GM18951 (cell line): ENCODE data around the gene MED27.

Experiments used
- POLR2A ChIP-seq: IDR thresholded peaks from 4 replicates; pipeline ENCODE4 v1.6.1; 2011; ENCODE audit warnings: mild to moderate bottlenecking; ENCODE audit not compliant: insufficient read length, insufficient read depth; ENCODE audit errors: extremely low read depth
- in situ Hi-C: fragments of 300-500 bp; cut with MboI; formaldehyde crosslinking; loops from one replicate; pipeline ENCODE4 v1.12.0; 2022; ENCODE audit warnings: low sequenced_read_pairs, mixed read lengths, inconsistent platforms; ENCODE audit not compliant: unreplicated experiment

MED27 gene, protein sequence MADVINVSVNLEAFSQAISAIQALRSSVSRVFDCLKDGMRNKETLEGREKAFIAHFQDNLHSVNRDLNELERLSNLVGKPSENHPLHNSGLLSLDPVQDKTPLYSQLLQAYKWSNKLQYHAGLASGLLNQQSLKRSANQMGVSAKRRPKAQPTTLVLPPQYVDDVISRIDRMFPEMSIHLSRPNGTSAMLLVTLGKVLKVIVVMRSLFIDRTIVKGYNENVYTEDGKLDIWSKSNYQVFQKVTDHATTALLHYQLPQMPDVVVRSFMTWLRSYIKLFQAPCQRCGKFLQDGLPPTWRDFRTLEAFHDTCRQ

DNA sequence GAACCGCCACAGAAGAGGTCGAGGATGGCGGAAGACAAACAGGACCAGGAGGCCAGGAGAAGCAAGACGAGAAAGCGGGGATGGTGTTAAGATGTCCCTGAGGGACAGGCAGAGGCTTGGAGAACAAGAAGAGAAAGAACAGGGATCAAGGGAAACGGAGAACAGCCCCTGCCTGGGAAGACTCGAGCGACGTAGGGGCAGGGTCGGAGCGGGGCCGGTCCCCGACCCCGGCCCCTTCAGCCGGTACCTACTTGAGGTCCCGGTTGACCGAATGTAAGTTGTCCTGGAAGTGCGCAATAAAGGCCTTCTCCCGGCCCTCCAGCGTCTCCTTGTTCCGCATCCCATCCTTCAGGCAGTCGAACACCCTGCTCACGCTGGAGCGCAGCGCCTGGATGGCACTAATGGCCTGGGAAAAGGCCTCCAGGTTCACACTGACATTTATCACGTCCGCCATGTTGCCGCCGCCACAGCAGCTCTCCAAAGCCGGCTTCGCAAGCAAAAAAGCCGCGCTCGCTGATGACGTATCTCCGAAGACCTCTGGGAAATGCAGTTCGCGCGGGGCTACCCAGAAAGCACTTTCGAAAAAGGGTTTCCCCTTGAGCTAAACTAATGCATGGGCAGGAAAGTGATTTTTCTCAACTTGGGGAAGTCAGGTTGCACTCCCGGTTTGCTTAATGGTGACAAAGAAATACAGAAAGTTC is at the start of gene MED27:
TSS of gene MED27 (minus strand) at position 477 of the 701 bp plus-strand sequence. CDS start at position 454, 23 bp downstream.
- peak; percentile 62 for TF ChIP-seq POLR2A
- in situ Hi-C loops = no loop called here

DNA sequence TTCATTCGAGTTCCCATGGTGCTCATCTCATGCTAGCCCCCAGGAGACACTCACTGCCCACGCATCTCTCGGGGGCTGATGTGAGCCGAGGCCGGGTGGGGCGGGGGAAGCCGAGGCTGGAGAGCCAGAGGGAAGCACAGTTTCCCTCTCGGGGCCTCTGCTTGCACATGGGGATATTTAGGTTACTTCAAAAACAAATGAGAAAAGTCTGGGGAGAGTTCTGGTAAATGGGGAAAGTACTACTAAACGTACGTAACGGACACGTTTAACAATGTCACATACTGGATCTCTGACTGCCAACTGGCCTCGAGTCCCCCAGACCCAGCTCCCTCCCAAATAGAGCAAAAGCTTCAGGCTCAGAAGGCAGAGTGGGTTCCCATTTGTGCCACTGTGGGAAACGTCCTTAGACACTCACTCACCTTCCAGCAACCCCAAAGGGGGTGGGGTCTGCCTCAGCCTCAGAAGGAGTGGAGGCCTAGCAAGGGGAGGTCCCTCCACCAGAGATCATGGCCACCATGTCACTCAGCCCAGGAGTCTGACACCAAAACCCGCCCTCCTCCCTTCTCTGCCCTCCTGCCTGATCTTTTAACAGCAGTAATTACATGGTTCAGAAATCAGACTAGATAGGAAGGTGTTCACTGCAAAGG is 48.3 kb upstream of the MED27 start:
- in situ Hi-C loops = no loop called here
- TF ChIP-seq POLR2A = no peak

DNA sequence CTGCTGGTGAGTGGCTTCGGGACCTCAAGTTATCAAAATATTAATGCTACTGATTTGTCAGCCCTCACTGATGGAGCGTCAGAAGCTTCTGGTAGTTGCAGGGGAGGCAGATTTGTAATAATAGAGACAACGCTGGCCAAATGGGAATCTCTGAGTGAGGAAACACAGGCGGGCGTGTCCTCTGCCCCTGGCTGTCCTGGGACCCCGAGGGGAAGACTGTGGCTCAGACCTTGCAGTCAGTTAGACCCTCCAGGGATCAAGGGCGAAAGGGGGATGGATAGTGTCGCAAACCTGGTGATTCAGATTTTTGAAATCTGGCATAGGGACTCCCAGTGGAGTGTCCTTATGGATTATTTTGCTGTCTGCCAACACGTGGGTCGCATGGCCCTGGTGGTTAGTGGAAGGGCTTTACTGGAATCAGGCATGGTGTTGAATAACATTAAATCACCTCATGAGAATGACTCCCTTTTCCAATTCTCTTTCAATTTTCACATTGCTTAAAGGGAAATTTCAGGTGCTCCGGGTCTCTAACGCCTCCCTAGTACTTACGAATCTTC is 47.1 kb upstream of the MED27 start:
- TF ChIP-seq POLR2A = no peak
- in situ Hi-C loops = no loop called here

DNA sequence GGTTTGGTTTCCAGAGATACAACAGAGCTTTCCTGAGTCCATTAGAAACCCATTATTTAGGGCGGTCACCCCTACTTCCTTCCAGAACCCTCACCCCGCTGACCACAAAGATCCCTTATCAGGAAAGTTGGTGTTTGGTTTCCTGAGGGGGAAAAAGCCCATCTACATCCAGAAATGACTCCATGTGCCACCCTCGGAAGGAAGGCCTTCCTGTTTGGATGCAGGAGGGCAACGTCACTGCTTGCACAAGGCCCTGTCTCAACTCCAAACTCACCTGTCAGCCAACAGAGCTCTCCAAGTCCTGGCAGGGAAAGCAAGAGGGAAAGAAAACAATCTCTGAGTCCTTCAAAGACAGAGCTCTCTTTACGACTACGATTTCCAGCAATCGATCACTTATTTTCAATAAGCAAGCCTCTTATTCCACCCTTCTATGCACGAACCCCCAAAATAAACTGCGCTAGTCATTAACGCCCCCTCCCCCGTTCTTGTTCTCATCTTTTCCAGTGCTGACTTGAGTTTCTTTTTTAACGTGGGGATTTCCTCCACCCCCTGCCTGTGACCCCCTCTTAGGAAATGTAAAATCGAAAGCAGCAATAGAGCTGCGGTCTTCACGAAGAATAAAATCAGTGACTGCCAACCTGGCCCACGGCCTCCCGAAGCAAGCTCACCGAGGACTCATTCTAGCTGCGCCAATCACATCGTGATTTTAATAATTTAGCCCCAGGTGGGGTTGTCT is 46.4 kb upstream of the MED27 start:
- in situ Hi-C loops = no loop called here
- TF ChIP-seq POLR2A = no peak

DNA sequence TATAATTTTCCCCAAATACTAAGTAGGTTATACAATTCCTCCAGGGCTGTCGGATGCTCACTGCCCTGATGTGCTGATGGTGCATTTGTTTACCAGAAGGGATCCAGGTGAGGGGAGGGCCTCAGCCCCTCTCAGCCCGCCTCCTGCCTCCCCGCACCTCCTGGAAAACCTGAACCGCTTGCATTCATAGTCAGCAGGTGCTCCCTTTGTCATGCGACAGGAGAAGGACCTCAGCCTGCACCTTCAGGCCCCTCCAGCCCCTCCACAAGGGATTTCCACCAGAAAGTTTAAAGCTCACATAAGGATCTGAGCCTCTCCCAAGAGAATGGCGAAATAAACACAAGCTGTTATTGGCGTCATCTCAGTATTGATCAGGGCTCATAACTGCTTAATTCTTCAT is 45.7 kb upstream of the MED27 start:
- in situ Hi-C loops = no loop called here

DNA sequence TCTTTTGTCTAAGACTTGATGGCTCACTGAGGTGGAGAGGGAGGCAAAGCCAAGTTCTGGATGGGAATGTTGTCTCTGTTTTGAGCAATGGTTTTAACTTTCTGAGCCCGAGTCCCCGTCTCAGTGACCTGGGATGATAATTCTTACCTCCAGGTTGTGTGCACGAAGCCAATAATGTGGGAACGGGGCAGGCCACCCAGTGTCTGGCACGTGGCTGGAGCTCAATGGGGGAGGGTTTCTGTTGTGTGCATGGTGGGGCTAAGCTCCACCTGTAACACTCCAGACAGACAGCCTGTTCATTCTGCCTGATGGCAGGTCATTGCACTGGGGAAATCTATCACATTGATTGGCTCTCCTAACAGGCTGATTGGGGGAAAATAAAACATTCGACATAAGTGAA is 45.1 kb upstream of the MED27 start:
- TF ChIP-seq POLR2A = no peak
- in situ Hi-C loops = no loop called here

More for the DNA sequence above, 45.7 kb upstream of the MED27 start:
- TF ChIP-seq POLR2A = no peak

DNA sequence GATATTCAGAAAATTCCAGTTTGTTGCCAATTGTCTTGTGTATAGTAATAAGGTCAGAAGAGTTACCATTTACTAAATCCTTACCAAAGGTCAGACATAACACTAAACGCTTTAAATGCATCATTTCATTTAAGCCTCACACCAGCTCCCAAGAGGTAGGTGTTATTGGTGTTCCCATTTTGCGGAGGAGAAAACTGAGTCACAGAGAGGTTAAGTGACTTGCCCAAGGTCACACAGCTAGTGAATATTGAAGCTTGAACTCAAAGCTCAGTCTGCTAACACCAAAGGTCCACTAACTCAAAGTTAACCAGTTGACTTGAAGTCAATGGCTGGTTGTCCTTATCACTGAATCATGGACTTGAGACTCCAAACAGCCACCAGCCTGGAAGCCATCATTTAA is 41.4 kb upstream of the MED27 start:
- in situ Hi-C loops = no loop called here
- no peak for TF ChIP-seq POLR2A

DNA sequence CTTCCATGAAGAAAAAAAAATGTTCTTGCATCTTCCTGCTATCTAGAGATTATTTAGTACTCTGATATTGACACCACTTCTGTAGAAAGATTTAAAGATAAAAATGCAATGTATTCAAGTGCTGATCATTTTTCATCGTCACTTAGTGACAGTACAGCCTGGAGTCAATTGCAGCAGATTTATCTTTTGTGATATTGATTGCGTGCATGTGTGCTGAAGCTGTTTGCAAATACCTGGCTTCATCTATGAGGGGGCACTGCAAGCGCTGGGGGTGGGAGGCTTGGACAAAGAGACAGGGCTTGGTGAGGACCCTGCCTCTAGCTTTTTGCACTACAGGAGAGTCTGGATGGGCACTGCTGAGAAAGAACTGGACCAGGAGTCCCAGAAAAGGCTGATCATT is 38.0 kb upstream of the MED27 start:
- TF ChIP-seq POLR2A = no peak
- in situ Hi-C loops = no loop called here

DNA sequence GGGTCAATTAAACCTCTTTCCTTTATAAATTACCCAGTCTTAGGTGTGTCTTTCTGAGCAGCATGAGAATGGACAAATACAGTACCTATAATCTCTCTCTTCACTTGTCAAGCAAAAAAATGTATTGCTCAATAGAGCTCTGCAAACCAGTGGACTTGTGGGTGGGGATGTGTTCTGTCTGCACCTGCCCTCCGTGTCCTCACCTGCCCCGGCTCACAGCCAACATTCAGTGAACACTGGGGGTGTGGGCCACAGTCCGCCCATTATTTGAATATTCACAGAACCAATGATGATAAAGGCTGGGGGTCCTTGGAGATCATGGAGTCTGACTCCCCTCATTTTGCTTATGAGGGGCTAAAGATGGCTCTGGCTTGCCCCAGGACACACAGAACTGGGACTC is 36.9 kb upstream of the MED27 start:
- in situ Hi-C loops = no loop called here
- TF ChIP-seq POLR2A = no peak

DNA sequence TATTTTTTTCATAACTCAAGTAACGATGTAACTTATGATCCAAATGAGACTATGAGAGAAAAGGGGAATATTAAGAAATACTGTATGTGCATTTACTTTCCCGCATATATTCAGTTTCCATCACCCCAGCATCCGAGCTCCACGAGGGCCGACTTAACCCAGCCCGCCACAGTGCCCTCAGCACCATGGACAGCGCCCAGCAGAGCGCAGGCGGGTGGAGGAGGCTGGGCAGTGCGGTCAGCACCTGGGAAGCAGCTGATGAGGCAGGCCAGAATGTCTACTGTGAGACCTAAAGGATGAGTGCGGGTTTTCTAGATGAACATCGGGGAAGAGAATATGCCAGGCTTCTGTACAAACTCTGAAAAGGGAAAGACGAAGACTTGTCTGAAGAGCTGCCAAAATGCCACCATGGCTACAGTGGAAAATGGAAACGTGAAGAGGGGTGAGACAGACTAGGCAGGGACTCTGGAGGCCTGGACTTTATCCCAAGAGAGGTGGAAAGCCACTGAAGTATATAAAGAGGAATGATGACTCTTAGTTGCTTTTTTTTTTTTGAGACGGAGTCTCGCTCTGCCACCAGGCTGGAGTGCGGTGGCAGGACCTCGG is 34.5 kb upstream of the MED27 start:
- no peak for TF ChIP-seq POLR2A

DNA sequence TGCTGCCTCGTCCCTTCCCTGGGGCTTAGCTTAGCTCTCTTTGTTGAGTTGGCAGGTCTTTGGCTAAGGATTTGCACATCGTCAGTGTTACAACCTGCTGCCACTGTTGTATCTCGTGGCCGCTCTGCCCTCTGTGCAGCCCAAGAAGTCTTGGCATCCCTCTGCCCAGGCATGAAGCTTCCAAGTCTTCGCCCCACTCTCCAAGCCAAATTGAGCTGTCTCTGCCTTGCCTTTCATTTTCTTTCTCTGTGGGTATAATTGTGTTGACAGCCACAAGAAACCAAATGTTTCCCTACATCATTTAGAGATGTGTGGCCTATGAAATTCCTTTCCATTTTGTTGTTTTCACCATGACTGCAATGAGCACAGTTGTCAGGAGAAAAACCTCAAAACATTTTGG is 29.6 kb upstream of the MED27 start:
- in situ Hi-C loops = no loop called here

More for the DNA sequence above, 34.5 kb upstream of the MED27 start:
- in situ Hi-C loops = no loop called here

DNA sequence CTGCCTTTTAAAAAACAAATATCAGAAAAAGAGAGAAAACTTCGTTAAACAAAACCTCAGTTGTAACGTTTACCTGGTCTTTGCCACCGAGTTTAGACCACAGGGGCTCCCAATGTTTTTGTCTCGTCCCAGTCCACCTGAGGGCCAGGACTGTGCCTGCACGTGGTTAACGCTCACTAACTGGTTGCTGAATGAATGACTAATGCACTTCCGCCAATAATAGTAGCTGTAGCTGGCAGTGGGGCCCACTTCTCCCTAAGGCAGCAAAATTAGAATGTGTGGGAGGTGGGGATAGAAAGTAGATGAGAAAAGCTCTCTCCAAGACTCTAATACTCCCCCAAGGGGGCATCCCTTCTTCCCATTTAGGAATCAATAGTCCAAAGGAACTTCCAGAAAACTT is 29.1 kb upstream of the MED27 start:
- in situ Hi-C loops = no loop called here
- no peak for TF ChIP-seq POLR2A

More for the DNA sequence above, 29.6 kb upstream of the MED27 start:
- TF ChIP-seq POLR2A = no peak

DNA sequence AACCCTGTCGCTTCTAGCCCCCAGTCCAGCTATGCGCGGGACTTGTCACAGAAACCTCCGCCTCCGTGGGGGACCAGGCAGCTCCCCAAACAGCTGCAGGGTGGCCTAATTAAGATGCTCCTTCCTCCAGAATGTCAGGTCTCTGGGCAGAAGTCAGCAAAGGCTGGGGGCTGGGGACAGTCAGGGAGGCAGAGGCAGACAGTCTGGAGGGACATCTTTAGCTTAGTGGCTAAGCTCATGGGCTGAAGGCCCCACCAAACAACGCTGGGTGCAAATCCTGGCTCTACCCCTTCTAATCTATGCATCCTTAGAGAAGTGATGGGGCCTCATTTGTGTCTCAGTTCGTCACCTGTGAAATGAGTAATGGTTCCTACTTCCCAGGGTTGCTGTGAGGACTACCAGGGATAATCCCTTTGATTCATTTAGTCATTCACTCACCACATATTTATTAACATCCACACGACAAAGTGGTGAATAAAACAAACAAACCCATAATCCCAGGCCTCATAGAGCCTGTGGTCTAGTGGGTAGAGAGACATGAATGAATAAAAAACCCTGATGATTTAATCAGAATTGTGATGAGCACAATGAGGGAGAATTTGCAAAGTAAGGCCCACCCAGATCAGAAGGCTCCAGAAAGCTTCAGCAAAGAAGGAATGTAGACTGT is 20.2 kb upstream of the MED27 start:
- in situ Hi-C loops = no loop called here
- no peak for TF ChIP-seq POLR2A
